H1 (cell line): ENCODE results near the gene LARP4B.

Experiments
- SP1 ChIP-seq: IDR thresholded peaks from 2 replicates; pipeline ENCODE4 v1.6.1; 2011; ENCODE audit warnings: low read depth, low read length
- TAF1 ChIP-seq: IDR thresholded peaks from 2 replicates; pipeline ENCODE4 v1.6.1; 2011; ENCODE audit warnings: mild to moderate bottlenecking, low read depth, low read length
- TF ChIP-seq, protein P1 (sequence below), 3 experiments: IDR thresholded peaks; 1 replicate in 2 of 3; 2 replicates in 1 of 3; pipeline versions ENCODE4 v1.5.1 to v1.6.1; 2011; ENCODE audit warnings: low read length in 3 of 3, mild to moderate bottlenecking in 3 of 3, inconsistent platforms in 2 of 3, low read depth in 1 of 3, moderate library complexity in 1 of 3; ENCODE audit not compliant: insufficient read depth in 1 of 3; ENCODE audit errors: control extremely low read depth in 1 of 3

DNA sequence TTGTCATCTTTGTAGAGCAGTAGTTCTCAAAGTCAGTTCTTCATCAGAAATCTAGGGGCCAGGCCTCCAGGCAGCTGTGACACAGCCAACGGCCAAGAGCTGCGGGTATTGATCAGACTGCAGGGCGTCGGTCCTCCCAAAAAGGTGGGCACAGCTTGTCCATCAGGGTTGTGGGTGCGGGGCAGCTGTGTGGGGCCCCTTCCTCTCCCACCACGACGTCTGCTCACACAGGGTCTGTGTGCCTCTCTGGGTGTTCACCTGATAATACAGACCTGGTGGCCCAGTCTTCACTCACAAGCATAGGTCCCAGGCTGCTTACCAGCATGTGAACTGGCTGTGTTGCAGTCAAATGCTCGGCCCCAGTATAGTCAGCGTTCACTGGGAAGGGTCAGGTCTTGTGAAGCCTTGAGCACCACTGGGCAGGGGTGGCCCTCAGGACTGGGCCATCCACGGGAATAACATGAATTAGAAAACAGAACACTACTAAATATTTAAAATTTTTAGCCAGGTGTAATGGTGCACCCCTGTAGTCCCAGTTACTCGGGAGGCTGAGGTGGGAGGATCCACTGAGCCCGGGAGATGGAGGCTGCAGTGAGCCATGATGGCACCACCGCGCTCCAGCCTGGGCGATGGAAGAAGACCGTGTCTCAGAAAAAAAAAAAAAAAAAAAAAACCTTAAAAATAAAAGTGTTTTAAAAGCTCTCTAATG is 139.3 kb downstream of the LARP4B start:
- TF ChIP-seq SP1: no peak
- TF ChIP-seq, protein P1, sequence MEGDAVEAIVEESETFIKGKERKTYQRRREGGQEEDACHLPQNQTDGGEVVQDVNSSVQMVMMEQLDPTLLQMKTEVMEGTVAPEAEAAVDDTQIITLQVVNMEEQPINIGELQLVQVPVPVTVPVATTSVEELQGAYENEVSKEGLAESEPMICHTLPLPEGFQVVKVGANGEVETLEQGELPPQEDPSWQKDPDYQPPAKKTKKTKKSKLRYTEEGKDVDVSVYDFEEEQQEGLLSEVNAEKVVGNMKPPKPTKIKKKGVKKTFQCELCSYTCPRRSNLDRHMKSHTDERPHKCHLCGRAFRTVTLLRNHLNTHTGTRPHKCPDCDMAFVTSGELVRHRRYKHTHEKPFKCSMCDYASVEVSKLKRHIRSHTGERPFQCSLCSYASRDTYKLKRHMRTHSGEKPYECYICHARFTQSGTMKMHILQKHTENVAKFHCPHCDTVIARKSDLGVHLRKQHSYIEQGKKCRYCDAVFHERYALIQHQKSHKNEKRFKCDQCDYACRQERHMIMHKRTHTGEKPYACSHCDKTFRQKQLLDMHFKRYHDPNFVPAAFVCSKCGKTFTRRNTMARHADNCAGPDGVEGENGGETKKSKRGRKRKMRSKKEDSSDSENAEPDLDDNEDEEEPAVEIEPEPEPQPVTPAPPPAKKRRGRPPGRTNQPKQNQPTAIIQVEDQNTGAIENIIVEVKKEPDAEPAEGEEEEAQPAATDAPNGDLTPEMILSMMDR (IDR thresholded peaks at IDR 0.05; ENCODE audit: control extremely low read depth in 1 of 3, insufficient read depth in 1 of 3, low read depth in 1 of 3, low read length in 3 of 3): no peak
- TF ChIP-seq TAF1: no peak
